Neural crest cell (in vitro differentiated cells): Measurements from ENCODE around the gene PCIF1. TPM values are rescaled to one million over a fixed set of nuclear protein-coding genes. Genes with fewer than 3 reads are reported as not detected.
"Not testable (repeated sequence)": the region's sequence is repeated elsewhere in the genome, so short reads cannot be mapped to it uniquely, and the experiment has no call there.

Experiments used
- DNase-seq: peaks from one replicate; pipeline ENCODE4 v3.0.0; 2021; ENCODE audit warnings: low read depth, mixed read lengths, low spot score
- H3K27ac Mint-ChIP-seq: one replicate; pipeline ENCODE4 v1.8.0; 2021; ENCODE audit warnings: mild to moderate bottlenecking, mixed read lengths; ENCODE audit not compliant: unreplicated experiment
- H3K27me3 Mint-ChIP-seq: 2 replicates; pipeline ENCODE4 v1.8.0; 2021; ENCODE audit warnings: low read depth, mild to moderate bottlenecking, mixed read lengths
- H3K36me3 Mint-ChIP-seq: 2 replicates; pipeline ENCODE4 v1.8.0; 2021; ENCODE audit warnings: low read depth, mild to moderate bottlenecking, mixed read lengths
- H3K4me1 Mint-ChIP-seq: 2 replicates; pipeline ENCODE4 v1.8.0; 2021; ENCODE audit warnings: mixed read lengths
- H3K4me3 Mint-ChIP-seq: one replicate; pipeline ENCODE4 v1.8.0; 2021; ENCODE audit warnings: mild to moderate bottlenecking, mixed read lengths
- H3K9me3 Mint-ChIP-seq: 2 replicates; pipeline ENCODE4 v1.8.0; 2021; ENCODE audit warnings: mixed read lengths
- total RNA-seq: library from RNA; stranded (reverse); gene quantifications from 2 replicates; pipeline ENCODE4 v1.2.1, GENCODE V29; 2021
- TF ChIP-seq, protein P1 (sequence below): fragments of 200-600 bp; sonication (generic); conservative IDR thresholded peaks from 2 replicates; pipeline ENCODE4 v1.5.0; 2021; ENCODE audit warnings: antibody characterized with exemption, mild to moderate bottlenecking

PCIF1 gene
- total RNA-seq, 1 donor from 2014 or later, result 36.5 TPM

DNA sequence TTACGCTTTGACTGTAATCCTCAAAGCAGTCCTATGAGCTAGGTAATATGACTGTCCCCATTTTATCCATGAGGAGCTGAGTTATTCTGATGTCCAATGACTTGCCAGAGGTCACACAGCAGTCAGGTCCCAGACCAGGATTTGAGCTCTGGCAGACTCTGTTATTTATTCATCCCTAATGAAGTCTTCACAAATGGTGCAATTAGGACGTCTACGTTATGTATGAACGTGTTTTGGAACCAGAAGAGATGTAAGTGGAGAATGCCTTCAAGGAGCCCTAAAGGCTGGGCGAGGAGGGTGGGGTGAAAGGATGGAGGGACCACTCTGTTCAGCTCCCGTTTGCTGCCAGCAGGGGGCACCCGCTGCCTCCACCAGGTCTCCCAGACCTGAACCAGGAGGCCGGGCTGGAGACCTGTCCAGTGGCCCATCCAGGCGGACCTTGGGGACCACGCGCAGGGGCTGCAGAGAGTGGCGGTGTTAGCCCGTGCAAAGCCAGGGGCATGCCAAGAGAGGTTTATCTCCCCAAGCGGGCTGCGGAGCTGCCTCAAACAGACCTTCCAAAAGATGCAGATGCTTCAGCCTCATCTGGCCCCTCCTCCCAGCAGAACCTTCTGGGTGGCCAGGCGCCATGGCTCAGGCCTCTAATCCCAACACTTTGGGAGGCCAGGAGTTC lies 52.8 kb downstream of the PCIF1 start:
- peaks cover 34% of the 10 kb centered on the region for H3K27me3 Mint-ChIP-seq
- H3K4me3 Mint-ChIP-seq, result no peak overlapping the region
- H3K9me3 Mint-ChIP-seq, result no peaks in the 10 kb centered on the region
- no peak overlapping the region for H3K27ac Mint-ChIP-seq
- DNase-seq, result peak; percentile 78
- no peaks in the 10 kb centered on the region for H3K4me1 Mint-ChIP-seq
- TF ChIP-seq, protein P1, sequence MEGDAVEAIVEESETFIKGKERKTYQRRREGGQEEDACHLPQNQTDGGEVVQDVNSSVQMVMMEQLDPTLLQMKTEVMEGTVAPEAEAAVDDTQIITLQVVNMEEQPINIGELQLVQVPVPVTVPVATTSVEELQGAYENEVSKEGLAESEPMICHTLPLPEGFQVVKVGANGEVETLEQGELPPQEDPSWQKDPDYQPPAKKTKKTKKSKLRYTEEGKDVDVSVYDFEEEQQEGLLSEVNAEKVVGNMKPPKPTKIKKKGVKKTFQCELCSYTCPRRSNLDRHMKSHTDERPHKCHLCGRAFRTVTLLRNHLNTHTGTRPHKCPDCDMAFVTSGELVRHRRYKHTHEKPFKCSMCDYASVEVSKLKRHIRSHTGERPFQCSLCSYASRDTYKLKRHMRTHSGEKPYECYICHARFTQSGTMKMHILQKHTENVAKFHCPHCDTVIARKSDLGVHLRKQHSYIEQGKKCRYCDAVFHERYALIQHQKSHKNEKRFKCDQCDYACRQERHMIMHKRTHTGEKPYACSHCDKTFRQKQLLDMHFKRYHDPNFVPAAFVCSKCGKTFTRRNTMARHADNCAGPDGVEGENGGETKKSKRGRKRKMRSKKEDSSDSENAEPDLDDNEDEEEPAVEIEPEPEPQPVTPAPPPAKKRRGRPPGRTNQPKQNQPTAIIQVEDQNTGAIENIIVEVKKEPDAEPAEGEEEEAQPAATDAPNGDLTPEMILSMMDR, result peak; percentile 85
- no peaks in the 10 kb centered on the region for H3K36me3 Mint-ChIP-seq

DNA sequence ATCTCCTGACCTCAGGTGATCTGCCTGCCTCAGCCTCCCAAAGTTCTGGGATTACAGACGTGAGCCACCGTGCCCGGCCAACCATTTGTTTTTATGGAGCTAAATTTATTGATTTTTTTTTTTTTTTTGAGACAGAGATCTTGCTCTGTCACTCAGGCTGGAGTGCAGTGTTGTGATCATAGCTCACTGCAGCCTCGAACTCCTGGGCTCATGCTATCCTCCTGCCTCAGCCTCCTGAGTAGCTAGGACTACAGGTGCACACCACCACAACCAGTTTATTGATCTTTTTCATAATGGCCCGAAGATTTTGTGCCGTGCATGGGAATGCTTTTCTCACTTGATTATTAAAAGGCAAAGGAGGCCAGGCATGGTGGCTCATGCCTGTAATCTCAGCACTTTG lies 54.3 kb downstream of the PCIF1 start:
- H3K9me3 Mint-ChIP-seq, H3K27ac Mint-ChIP-seq, H3K4me1 Mint-ChIP-seq, H3K4me3 Mint-ChIP-seq, DNase-seq, H3K36me3 Mint-ChIP-seq: not testable (repeated sequence)
- peaks cover 32% of the 10 kb centered on the region for H3K27me3 Mint-ChIP-seq

- Mint-ChIP-seq H3K4me3 (no peak overlapping the region), H3K4me1 (no peaks in the 10 kb centered on the region), H3K36me3 (no peaks in the 10 kb centered on the region), H3K9me3 (no peaks in the 10 kb centered on the region), H3K27me3 (peaks cover 35% of the 10 kb centered on the region), H3K27ac (no peak overlapping the region)
- DNase-seq, result no peak
- TF ChIP-seq, protein P1, result no peak
Observed at GRCh38 chr20:45991616-45992015, 57.1 kb downstream of the PCIF1 start.

- Mint-ChIP-seq H3K36me3 (no peaks in the 10 kb centered on the region), H3K4me1 (no peaks in the 10 kb centered on the region), H3K4me3 (no peak overlapping the region), H3K9me3 (no peaks in the 10 kb centered on the region), H3K27me3 (peaks cover 40% of the 10 kb centered on the region), H3K27ac (no peak overlapping the region)
- TF ChIP-seq, protein P1, result no peak
- no peak for DNase-seq
Observed at GRCh38 chr20:45993197-45993951, 58.9 kb downstream of the PCIF1 start.

GRCh38 chr20:45994761-45995493 lies 60.4 kb downstream of the PCIF1 start:
- Mint-ChIP-seq H3K27me3 (peaks cover 37% of the 10 kb centered on the region), H3K4me3 (no peak overlapping the region), H3K27ac (no peak overlapping the region), H3K9me3 (no peaks in the 10 kb centered on the region), H3K4me1 (no peaks in the 10 kb centered on the region), H3K36me3 (no peaks in the 10 kb centered on the region)
- TF ChIP-seq, protein P1, result no peak
- no peak for DNase-seq

- H3K27ac Mint-ChIP-seq, H3K9me3 Mint-ChIP-seq, H3K4me1 Mint-ChIP-seq, H3K36me3 Mint-ChIP-seq, DNase-seq, H3K4me3 Mint-ChIP-seq: not testable (repeated sequence)
- H3K27me3 Mint-ChIP-seq, result peaks cover 37% of the 10 kb centered on the region
Observed at GRCh38 chr20:45995495-45996097, 61.1 kb downstream of the PCIF1 start.
